Upper lobe of left lung (tissue), 6 donors: Measurements from ENCODE around the gene SDCCAG8. TPM values are rescaled to one million over a fixed set of nuclear protein-coding genes. Genes with fewer than 3 reads are reported as not detected.

ENCODE experiments used
- ATAC-seq, 2 donors: fragments of 200-7000 bp; cut with Tn5 transposase; one replicate each; pipeline ENCODE4 v1.9.1; 2022; ENCODE audit warnings: mild to moderate bottlenecking in 2 of 2, moderate library complexity in 2 of 2; ENCODE audit not compliant: low FRiP score in 2 of 2
- DNase-seq, 2 donors: peaks; one replicate each; pipeline ENCODE4 v3.0.0-alpha.2; 2019 to 2020
- H3K27ac ChIP-seq, 4 donors: fragments of 200-600 bp; sonication (generic); one replicate each; pipeline ENCODE4 v1.5.1; 2016 to 2019
- H3K27me3 ChIP-seq, 4 donors: fragments of 200-600 bp; sonication (generic); one replicate each; pipeline ENCODE4 v1.5.1; 2017 to 2019
- H3K36me3 ChIP-seq, 4 donors: fragments of 200-600 bp; sonication (generic); one replicate each; pipeline ENCODE4 v1.5.1; 2016 to 2019
- H3K4me1 ChIP-seq, 4 donors: fragments of 200-600 bp; sonication (generic); one replicate each; pipeline ENCODE4 v1.5.1; 2018 to 2019
- H3K4me3 ChIP-seq, 4 donors: fragments of 200-600 bp; sonication (generic); one replicate each; pipeline ENCODE4 v1.5.1; 2017 to 2019; ENCODE audit warnings: mild to moderate bottlenecking in 2 of 4, moderate library complexity in 1 of 4
- H3K9me3 ChIP-seq, 4 donors: fragments of 200-600 bp; sonication (generic); one replicate each; pipeline ENCODE4 v1.5.1; 2018 to 2019
- EP300 ChIP-seq, 4 donors: sonication (generic); formaldehyde crosslinking; IDR thresholded peaks; one replicate each; pipeline ENCODE4 v1.5.1; 2017; ENCODE audit warnings: antibody characterized with exemption in 4 of 4, control low read depth in 2 of 4
- POLR2A ChIP-seq, 4 donors: fragments of 450-650 bp; IDR thresholded peaks; one replicate each; pipeline ENCODE4 v1.5.1; 2016 to 2017; ENCODE audit warnings: antibody characterized with exemption in 4 of 4, mild to moderate bottlenecking in 2 of 4
- POLR2AphosphoS5 ChIP-seq, 2 donors: sonication (generic); formaldehyde crosslinking; IDR thresholded peaks; one replicate each; pipeline ENCODE4 v1.5.1; 2017; ENCODE audit warnings: antibody characterized with exemption in 2 of 2
- WGBS, 2 donors: methylation state at CpG; one replicate each; pipeline ENCODE4 v1.1.5; 2017 to 2018; 5-methylcytosine and 5-hydroxymethylcytosine counted together
- total RNA-seq, 6 donors: library from RNA; depleted of rRNA in 4 of 6; stranded (reverse); fragments of >200 nt in 4 of 6; gene quantifications; one replicate each; pipeline versions ENCODE4 v1.1.0 to v1.2.1, GENCODE V29; 2016 to 2021
- TF ChIP-seq, protein P1 (sequence below), 6 experiments: fragments of 450-650 bp in 4 of 6; fragments of 200-600 bp in 2 of 6; sonication (generic) in 2 of 6; IDR thresholded peaks; one replicate each; pipeline ENCODE4 v1.5.1; 2016 to 2019; ENCODE audit warnings: antibody characterized with exemption in 6 of 6
- donor health status: DM: no; HTN: no; CAD: no; lungs with moderate emphysema.
- donor health status: DM: no; HTN: yes; CAD: no; lungs with severe emphysema.

The SDCCAG8 gene
- total RNA-seq, 6 donors from 2014 or later = 52.5 to 295 (median 95.2) TPM

DNA sequence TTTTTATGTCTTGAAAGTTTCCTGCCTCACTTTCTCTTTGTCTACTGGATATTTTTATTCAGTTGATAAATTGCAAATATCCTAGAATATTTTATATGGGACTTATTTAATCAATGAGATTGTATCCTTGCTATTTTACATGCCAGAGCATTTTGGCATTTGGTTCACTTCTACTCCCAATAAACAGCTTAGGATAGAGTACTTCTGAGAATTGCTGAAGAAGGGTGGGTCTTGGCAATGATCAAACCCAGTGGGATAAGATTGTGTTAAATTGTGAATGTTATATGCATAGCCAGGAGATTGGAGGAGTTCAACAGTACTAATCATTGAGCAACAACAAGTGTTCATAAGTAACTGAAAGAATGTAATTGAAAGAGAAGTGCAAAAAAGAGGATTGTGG lies 60.1 kb downstream of the SDCCAG8 start:
- Histone ChIP-seq H3K4me3 (no peak overlapping the region), H3K27me3 (no peaks in the 10 kb centered on the region), H3K9me3 (no peaks in the 10 kb centered on the region), H3K27ac (peak overlapping the region in 2 of 4 donors; percentile 52 to 60), H3K36me3 (peaks cover 4 to 35% (median 8%) of the 10 kb centered on the region in 4 donors), H3K4me1 (peaks cover 3 to 26% (median 7%) of the 10 kb centered on the region in 4 donors)
- ATAC-seq (peak in 1 of 2 donors; percentile 50), DNase-seq (no peak)
- TF ChIP-seq POLR2A (IDR thresholded peaks at IDR 0.05) (no peak), EP300 (IDR thresholded peaks at IDR 0.05) (no peak), POLR2AphosphoS5 (IDR thresholded peaks at IDR 0.05) (no peak)
- TF ChIP-seq, protein P1, sequence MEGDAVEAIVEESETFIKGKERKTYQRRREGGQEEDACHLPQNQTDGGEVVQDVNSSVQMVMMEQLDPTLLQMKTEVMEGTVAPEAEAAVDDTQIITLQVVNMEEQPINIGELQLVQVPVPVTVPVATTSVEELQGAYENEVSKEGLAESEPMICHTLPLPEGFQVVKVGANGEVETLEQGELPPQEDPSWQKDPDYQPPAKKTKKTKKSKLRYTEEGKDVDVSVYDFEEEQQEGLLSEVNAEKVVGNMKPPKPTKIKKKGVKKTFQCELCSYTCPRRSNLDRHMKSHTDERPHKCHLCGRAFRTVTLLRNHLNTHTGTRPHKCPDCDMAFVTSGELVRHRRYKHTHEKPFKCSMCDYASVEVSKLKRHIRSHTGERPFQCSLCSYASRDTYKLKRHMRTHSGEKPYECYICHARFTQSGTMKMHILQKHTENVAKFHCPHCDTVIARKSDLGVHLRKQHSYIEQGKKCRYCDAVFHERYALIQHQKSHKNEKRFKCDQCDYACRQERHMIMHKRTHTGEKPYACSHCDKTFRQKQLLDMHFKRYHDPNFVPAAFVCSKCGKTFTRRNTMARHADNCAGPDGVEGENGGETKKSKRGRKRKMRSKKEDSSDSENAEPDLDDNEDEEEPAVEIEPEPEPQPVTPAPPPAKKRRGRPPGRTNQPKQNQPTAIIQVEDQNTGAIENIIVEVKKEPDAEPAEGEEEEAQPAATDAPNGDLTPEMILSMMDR (IDR thresholded peaks at IDR 0.05) = no peak

DNA sequence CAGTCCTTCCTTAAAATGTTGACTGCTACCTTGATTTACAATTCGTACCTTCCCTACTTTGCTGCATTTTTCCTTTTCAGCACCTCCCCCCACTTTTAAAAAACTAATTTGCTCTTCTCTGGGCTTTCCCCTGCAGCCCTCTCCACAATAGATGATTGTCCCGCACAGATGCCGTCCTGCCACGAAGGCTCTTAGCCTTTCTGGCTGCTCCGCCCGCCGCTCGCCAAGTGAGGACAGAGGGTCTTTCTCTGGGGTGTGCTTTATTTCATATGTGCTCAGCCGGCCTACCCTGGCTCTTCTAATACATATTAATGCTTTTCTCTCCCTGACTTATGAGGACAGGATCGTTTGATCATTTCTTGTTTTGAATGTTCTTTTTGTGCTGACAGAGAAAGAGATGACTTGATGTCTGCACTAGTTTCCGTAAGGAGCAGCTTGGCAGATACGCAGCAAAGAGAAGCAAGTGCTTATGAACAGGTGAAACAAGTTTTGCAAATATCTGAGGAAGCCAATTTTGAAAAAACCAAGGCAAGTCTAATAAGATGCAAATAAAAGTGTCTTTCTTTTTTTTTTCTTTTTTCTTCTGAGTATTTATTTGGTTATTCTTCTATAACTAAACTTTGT lies 60.6 kb downstream of the SDCCAG8 start:
- Histone ChIP-seq H3K27ac (peak overlapping the region in 2 of 4 donors; percentile 52 to 60), H3K9me3 (no peaks in the 10 kb centered on the region), H3K4me3 (peak overlapping the region in 1 of 4 donors; percentile 9), H3K4me1 (peaks cover 3 to 26% (median 7%) of the 10 kb centered on the region in 4 donors), H3K36me3 (peaks cover 4 to 35% (median 8%) of the 10 kb centered on the region in 4 donors), H3K27me3 (no peaks in the 10 kb centered on the region)
- TF ChIP-seq, protein P1 (IDR thresholded peaks at IDR 0.05) = no peak
- TF ChIP-seq EP300 (IDR thresholded peaks at IDR 0.05) (no peak), POLR2A (IDR thresholded peaks at IDR 0.05) (no peak), POLR2AphosphoS5 (IDR thresholded peaks at IDR 0.05) (no peak)
- 66 to 72% methylated on average over 12 of the region's 12 CpGs for WGBS, 2 donors
- ATAC-seq = no peak
- DNase-seq = peak in 1 of 2 donors; percentile 45

DNA sequence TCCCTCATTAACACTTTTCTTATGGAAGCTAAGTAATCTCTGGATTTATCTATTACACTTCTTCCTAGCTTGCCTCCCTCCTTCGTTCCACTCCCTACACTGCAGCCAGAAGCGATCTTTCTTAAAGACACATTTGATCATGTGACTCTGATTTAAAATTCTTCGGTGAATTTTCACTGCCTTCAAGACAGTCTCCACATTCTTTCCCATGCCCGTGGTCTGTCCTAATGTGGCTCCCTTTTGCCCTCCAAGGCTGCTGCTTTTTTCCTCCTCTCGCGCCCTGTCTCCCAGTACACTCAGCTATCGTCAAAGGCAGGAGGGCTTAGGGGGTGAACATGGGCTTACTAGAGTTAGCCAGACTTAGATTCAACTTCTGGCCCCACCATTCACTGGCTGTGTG lies 64.4 kb downstream of the SDCCAG8 start:
- H3K4me1 ChIP-seq = peaks cover 0 to 15% (median 0%) of the 10 kb centered on the region in 4 donors
- ATAC-seq (no peak), DNase-seq (no peak)
- WGBS, 2 donors = 84 to 91% methylated on average over 7 of the region's 7 CpGs
- H3K27me3 ChIP-seq = no peaks in the 10 kb centered on the region
- TF ChIP-seq EP300 (IDR thresholded peaks at IDR 0.05) (no peak), POLR2AphosphoS5 (IDR thresholded peaks at IDR 0.05) (no peak), POLR2A (IDR thresholded peaks at IDR 0.05) (no peak)
- TF ChIP-seq, protein P1 (IDR thresholded peaks at IDR 0.05) = no peak
- H3K9me3 ChIP-seq = no peaks in the 10 kb centered on the region
- peaks cover 4 to 27% (median 8%) of the 10 kb centered on the region in 4 donors for H3K36me3 ChIP-seq
- H3K4me3 ChIP-seq = no peak overlapping the region
- H3K27ac ChIP-seq = no peak overlapping the region

DNA sequence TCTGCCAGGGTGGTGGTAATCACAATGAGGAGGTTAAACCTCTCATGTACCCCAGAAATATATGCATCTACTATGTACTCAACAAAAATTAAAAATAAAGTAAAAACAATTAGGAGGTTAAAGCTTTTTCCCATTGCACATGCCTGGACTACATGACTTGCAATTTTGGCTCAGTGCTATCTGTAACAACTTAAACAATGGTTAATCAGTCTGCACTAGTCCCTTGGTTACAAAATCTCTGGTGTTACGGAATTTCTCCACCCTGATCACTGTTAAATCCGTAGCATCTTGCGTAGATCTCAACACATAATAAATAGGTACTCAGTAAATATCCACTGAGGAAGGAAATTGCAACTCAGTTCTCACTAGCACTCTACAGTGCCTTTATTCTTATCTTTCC lies 66.5 kb downstream of the SDCCAG8 start:
- Histone ChIP-seq H3K4me1 (peaks cover 0 to 10% (median 0%) of the 10 kb centered on the region in 4 donors), H3K36me3 (peaks cover 3 to 19% (median 6%) of the 10 kb centered on the region in 4 donors), H3K27ac (peak overlapping the region in 1 of 4 donors; percentile 32), H3K27me3 (no peaks in the 10 kb centered on the region), H3K4me3 (no peak overlapping the region), H3K9me3 (no peaks in the 10 kb centered on the region)
- DNase-seq (no peak), ATAC-seq (no peak)
- TF ChIP-seq EP300 (IDR thresholded peaks at IDR 0.05) = no peak
- TF ChIP-seq POLR2AphosphoS5 (IDR thresholded peaks at IDR 0.05) = no peak
- TF ChIP-seq POLR2A (IDR thresholded peaks at IDR 0.05) = no peak
- TF ChIP-seq, protein P1 (IDR thresholded peaks at IDR 0.05) = no peak
- 59 to 61% methylated on average over 3 of the region's 3 CpGs for WGBS, 2 donors

DNA sequence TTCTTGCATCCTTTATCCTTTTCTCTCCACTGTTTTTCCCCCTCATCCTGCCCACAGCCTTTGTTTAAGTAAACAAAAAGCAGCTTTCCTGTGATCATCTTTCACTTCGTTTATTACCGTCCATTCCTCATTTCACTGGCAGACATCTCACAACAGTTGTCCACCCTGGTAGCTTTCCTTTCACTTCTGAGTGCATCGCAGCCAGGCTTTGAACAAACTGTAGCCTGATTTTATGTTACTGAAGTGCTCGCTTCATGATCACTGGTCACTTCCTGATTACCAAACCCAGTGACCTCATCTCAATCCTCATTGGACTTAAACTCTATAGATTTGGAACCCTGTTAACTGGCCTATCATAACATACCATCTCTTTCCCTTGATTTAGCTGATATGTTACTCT lies 67.7 kb downstream of the SDCCAG8 start:
- H3K27me3 ChIP-seq = no peaks in the 10 kb centered on the region
- H3K9me3 ChIP-seq = no peaks in the 10 kb centered on the region
- WGBS, 2 donors = 51 to 66% methylated on average over 4 of the region's 4 CpGs
- no peak for ATAC-seq
- no peak overlapping the region for H3K4me3 ChIP-seq
- TF ChIP-seq EP300 (IDR thresholded peaks at IDR 0.05) (no peak), POLR2A (IDR thresholded peaks at IDR 0.05) (no peak), POLR2AphosphoS5 (IDR thresholded peaks at IDR 0.05) (no peak)
- TF ChIP-seq, protein P1 (IDR thresholded peaks at IDR 0.05) = no peak
- H3K27ac ChIP-seq = no peak overlapping the region
- peaks cover 0 to 9% (median 2%) of the 10 kb centered on the region in 4 donors for H3K36me3 ChIP-seq
- H3K4me1 ChIP-seq = peaks cover 0 to 10% (median 0%) of the 10 kb centered on the region in 4 donors
- no peak for DNase-seq
